Gastroesophageal sphincter (tissue), 3 donors: ENCODE measurements around the gene CDIP1.

ENCODE experiments used
- POLR2A ChIP-seq, 2 donors: fragments of 450-650 bp; IDR thresholded peaks; one replicate each; pipeline ENCODE4 v1.6.1; 2017; ENCODE audit warnings: antibody characterized with exemption in 2 of 2, mild to moderate bottlenecking in 2 of 2, moderate library complexity in 1 of 2
- TF ChIP-seq, protein P1 (sequence below), 4 experiments: fragments of 200-600 bp in 2 of 4; fragments of 450-650 bp in 2 of 4; sonication (generic) in 1 of 4; IDR thresholded peaks; one replicate each; pipeline ENCODE4 v1.5.1; 2017 to 2019; ENCODE audit warnings: antibody characterized with exemption in 4 of 4, mild to moderate bottlenecking in 2 of 4, moderate library complexity in 2 of 4

DNA sequence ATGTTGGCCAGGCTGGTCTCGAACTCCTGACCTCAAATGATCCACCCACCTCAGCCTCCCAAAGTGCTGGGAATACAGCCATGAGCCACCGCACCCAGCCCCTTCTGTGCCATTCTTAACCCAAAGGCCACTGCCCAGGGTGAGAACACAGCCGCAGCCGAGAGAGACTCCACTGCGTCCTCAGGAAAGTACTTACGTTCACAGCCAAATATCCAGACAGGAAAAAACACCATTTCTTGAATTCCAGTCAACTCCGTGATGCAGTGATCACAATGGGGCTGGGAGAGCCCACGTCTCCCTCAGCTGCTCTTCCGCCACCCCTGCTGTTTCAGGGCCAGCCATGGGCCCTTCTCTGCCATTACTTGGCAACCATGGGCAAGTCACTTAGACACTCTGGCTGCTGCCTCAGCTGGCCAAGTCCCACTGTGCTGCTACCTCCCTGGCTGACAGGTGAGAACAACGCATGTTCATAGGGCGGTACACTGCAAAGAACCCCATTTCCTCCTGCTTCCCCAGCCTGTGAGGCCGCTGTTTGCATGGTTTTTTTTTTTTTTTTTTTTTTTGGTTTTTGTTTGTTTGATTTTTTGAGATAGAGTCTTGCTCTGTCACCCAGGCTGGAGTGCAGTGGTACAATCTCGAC lies 4.3 kb downstream of the CDIP1 start:
- TF ChIP-seq, protein P1, sequence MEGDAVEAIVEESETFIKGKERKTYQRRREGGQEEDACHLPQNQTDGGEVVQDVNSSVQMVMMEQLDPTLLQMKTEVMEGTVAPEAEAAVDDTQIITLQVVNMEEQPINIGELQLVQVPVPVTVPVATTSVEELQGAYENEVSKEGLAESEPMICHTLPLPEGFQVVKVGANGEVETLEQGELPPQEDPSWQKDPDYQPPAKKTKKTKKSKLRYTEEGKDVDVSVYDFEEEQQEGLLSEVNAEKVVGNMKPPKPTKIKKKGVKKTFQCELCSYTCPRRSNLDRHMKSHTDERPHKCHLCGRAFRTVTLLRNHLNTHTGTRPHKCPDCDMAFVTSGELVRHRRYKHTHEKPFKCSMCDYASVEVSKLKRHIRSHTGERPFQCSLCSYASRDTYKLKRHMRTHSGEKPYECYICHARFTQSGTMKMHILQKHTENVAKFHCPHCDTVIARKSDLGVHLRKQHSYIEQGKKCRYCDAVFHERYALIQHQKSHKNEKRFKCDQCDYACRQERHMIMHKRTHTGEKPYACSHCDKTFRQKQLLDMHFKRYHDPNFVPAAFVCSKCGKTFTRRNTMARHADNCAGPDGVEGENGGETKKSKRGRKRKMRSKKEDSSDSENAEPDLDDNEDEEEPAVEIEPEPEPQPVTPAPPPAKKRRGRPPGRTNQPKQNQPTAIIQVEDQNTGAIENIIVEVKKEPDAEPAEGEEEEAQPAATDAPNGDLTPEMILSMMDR (IDR thresholded peaks at IDR 0.05) = no peak
- no peak for TF ChIP-seq POLR2A (IDR thresholded peaks at IDR 0.05)
